ENCODE data around the gene CFAP299.

DNA sequence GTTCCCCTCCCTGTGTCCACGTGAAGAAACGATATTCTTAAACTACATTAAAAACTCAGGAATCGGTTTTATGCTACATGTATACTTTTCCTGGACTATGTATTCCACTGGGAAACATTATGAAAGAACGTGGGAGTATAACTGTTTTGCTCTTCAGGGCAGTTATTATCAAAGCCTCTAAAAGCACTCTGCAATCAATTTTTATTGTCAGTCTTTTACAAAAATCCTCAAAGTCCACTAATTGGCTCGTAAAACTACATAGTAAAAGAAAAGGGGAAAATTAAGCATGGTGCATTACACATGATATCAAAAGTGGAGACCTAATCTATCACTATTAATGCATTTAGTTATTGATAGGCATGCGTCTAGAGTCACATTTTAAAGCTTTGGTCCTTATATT, 11.4 kb upstream of the CFAP299 start:
- TF ChIP-seq CTCF (IDR thresholded peaks at IDR 0.05) (no peak), EZH2 (IDR thresholded peaks at IDR 0.05; ENCODE audit: borderline replicate concordance, insufficient read depth, low read depth, low read length, poor library complexity, severe bottlenecking) (no peak)
